ENCODE data around the gene PROCR. TPM values are rescaled to one million over a fixed set of nuclear protein-coding genes. Genes with fewer than 3 reads are reported as not detected.
"Not testable (repeated sequence)": the region's sequence is repeated elsewhere in the genome, so short reads cannot be mapped to it uniquely, and the experiment has no call there.

Gene PROCR
- total and polyA plus RNA-seq, 9 of the 15 experiments (the other 6 are each of a cell fraction or from before 2014, with no cell fraction given) = 1.6 to 7.1 (median 4.0) TPM

- intact Hi-C loops (cut with micrococcal nuclease) = no loop called here
- no peak overlapping the region for H2AFZ ChIP-seq (ENCODE audit: low read depth, low read length)
- TF ChIP-seq ZNF3 (CRISPR knock-in tag; IDR thresholded peaks at IDR 0.05) = no peak
- DNase-seq (ENCODE audit: extremely low read depth in 1 of 4, low spot score in 3 of 4) = no peak
- POLR2A ChIA-PET = interaction anchor here (0.6 kb wide), 1 partner anchor 319 kb away, joined by 3 read pairs; no protein-coding TSS in a partner anchor
- peaks cover 2% of the 10 kb centered on the region; the same call in 1 of the 2 replicates for H3K9me3 ChIP-seq (replicated peaks; ENCODE audit: control insufficient read depth, insufficient read depth, low read depth, low read length)
- H3K27ac ChIP-seq (ENCODE audit: extremely low read depth, low read depth, low read length) = no peak overlapping the region
- H3K36me3 ChIP-seq (ENCODE audit: control insufficient read depth, insufficient read depth, low read length) = no peaks in the 10 kb centered on the region
- no peaks in the 10 kb centered on the region for H3K27me3 ChIP-seq (ENCODE audit: control insufficient read depth in 2 of 2, insufficient read depth in 2 of 2, low read length in 2 of 2)
- H3K79me2 ChIP-seq (ENCODE audit: control insufficient read depth, insufficient read depth, low read length) = no peaks in the 10 kb centered on the region
- 41% methylated on average over 5 of the region's 5 CpGs for WGBS (ENCODE audit: insufficient coverage, low coverage, missing lambda C conversion rate)
- no peaks in the 10 kb centered on the region for H3K9me1 ChIP-seq (ENCODE audit: control insufficient read depth, insufficient read depth, low read length)
- BruUV-seq (replicated peaks) = no TSS peak
- FAIRE-seq = no peak
- in situ Hi-C loops (cut with MboI) = no loop called here
- H3K4me2 ChIP-seq (ENCODE audit: insufficient read depth, low read length) = no peak overlapping the region
- no peaks in the 10 kb centered on the region for H4K20me1 ChIP-seq (replicated peaks; ENCODE audit: control insufficient read depth, insufficient read depth, low read length)
- ATAC-seq = no peak
- CTCF ChIA-PET (ENCODE audit: low intra/inter-chr PET ratio) = no interaction called here
- no peak overlapping the region for H3K4me3 ChIP-seq
- H3K9ac ChIP-seq (ENCODE audit: insufficient read depth in 1 of 2, low read depth in 2 of 2, low read length in 2 of 2) = no peak overlapping the region
- H3K4me1 ChIP-seq (replicated peaks in 1 of 2; ENCODE audit: control insufficient read depth in 2 of 2, insufficient read depth in 2 of 2, low read length in 2 of 2) = peaks cover 11 to 16% of the 10 kb centered on the region in 2 experiments
Observed at GRCh38 chr20:35187584-35188190, 15.8 kb downstream of the PROCR start.

- 40% methylated on average over 8 of the region's 8 CpGs for WGBS (ENCODE audit: insufficient coverage, low coverage, missing lambda C conversion rate)
- H3K27ac ChIP-seq (ENCODE audit: extremely low read depth, low read depth, low read length) = not testable (repeated sequence)
Observed at GRCh38 chr20:35189223-35189622, 17.4 kb downstream of the PROCR start.

More at GRCh38 chr20:35189223-35189622, 17.4 kb downstream of the PROCR start:
- POLR2A ChIA-PET; in situ Hi-C loops (cut with MboI); H3K9ac ChIP-seq (ENCODE audit: insufficient read depth in 1 of 2, low read depth in 2 of 2, low read length in 2 of 2); DNase-seq (ENCODE audit: extremely low read depth in 1 of 4, low spot score in 3 of 4); FAIRE-seq; H3K27me3 ChIP-seq (ENCODE audit: control insufficient read depth in 2 of 2, insufficient read depth in 2 of 2, low read length in 2 of 2); ATAC-seq; H4K20me1 ChIP-seq (replicated peaks; ENCODE audit: control insufficient read depth, insufficient read depth, low read length); H2AFZ ChIP-seq (ENCODE audit: low read depth, low read length); H3K79me2 ChIP-seq (ENCODE audit: control insufficient read depth, insufficient read depth, low read length); CTCF ChIA-PET (ENCODE audit: low intra/inter-chr PET ratio); BruUV-seq (replicated peaks); H3K9me1 ChIP-seq (ENCODE audit: control insufficient read depth, insufficient read depth, low read length); H3K4me3 ChIP-seq; H3K9me3 ChIP-seq (replicated peaks; ENCODE audit: control insufficient read depth, insufficient read depth, low read depth, low read length); H3K4me2 ChIP-seq (ENCODE audit: insufficient read depth, low read length); H3K36me3 ChIP-seq (ENCODE audit: control insufficient read depth, insufficient read depth, low read length); intact Hi-C loops (cut with micrococcal nuclease): not testable (repeated sequence)
- peaks cover 22 to 31% of the 10 kb centered on the region in 2 experiments for H3K4me1 ChIP-seq (replicated peaks in 1 of 2; ENCODE audit: control insufficient read depth in 2 of 2, insufficient read depth in 2 of 2, low read length in 2 of 2)
